HFFc6 (cell line): ENCODE measurements around the gene PER1. TPM values are rescaled to one million over a fixed set of nuclear protein-coding genes. Genes with fewer than 3 reads are reported as not detected.
A peak's percentile ranks its signal among the peaks of the same experiment; 100 is the strongest.

Source experiments
- DNase-seq: peaks from one replicate; pipeline ENCODE4 v3.0.0-alpha.2; 2018
- H3K27ac Mint-ChIP-seq: 2 replicates; pipeline ENCODE4 v1.8.0; 2020; ENCODE audit warnings: mild to moderate bottlenecking, mixed read lengths
- H3K27me3 Mint-ChIP-seq: 2 replicates; pipeline ENCODE4 v1.8.0; 2021; ENCODE audit warnings: mild to moderate bottlenecking, moderate library complexity, mixed read lengths; ENCODE audit not compliant: insufficient read depth
- H3K36me3 Mint-ChIP-seq: 2 replicates; pipeline ENCODE4 v1.8.0; 2021; ENCODE audit warnings: low read depth, mixed read lengths
- H3K4me1 Mint-ChIP-seq: 2 replicates; pipeline ENCODE4 v1.8.0; 2020; ENCODE audit warnings: low read depth, mixed read lengths
- H3K4me3 Mint-ChIP-seq: 2 replicates; pipeline ENCODE4 v1.8.0; 2020; ENCODE audit warnings: mild to moderate bottlenecking, moderate library complexity, mixed read lengths
- H3K9me3 Mint-ChIP-seq: 2 replicates; pipeline ENCODE4 v1.8.0; 2020; ENCODE audit warnings: mild to moderate bottlenecking, mixed read lengths
- CTCF ChIP-seq: fragments of 200-600 bp; sonication (generic); IDR thresholded peaks from 2 replicates; pipeline ENCODE4 v1.5.0; 2021; ENCODE audit warnings: antibody characterized with exemption, mild to moderate bottlenecking
- total RNA-seq, 6 experiments: library from RNA; stranded (reverse); fragmentation: NEBNext Ultra II Directional; extraction: Animal tissue kit (Norgen Biotek cat#: 25700); gene quantifications; 2 replicates in 1 of 6; 3 replicates in 5 of 6; pipeline ENCODE4 v1.2.3, GENCODE V29; 2021

The PER1 gene
- total RNA-seq, 6 experiments from 2014 or later = 18.9 to 31.8 (median 26.9) TPM

DNA sequence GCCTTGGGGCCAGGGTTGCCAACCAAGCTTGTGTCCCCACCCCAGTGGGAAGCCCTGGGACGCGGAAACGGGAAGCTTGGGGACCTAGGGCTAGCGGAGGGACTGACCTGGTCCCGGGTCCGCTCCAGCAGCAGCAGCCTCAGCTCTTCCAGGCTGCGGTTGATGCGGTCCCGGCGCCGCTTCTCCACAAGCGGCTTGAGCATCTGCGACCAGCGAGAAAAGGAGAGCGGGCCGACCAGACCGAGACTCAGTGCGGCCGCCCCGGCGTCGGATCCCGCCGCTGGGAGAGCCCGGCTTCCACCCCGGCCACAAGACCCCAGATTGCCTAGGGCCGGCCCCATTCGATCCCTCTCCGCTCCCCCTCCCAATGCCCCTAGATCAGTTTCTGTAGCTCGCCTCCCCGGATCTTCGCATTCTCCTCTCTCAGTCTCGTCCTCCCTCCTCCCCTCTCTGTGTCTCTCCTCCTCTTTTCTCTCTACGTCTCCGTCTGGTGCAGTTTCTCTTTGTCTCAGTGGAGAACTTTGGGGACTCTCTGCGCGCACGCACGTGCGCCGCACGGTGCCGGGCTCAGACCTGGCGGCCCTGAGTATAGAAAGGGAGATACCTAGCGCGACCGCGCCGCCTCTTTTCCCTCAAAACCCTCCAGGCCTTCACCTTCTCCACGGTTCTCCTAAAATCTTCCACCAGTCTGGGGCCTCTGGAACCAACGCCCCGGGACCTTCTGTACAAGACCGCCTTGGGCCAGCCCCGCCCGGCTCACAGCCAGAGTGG is 29.1 kb downstream of the PER1 start:
- no peak for DNase-seq

GRCh38 chr17:8122422-8122923 is 29.7 kb downstream of the PER1 start:
- H3K27ac Mint-ChIP-seq = peak overlapping the region; percentile 71
- H3K4me3 Mint-ChIP-seq = peak overlapping the region; percentile 88
- H3K9me3 Mint-ChIP-seq = peaks cover 7% of the 10 kb centered on the region; the same call in 1 of the 2 replicates
- H3K36me3 Mint-ChIP-seq = no peaks in the 10 kb centered on the region
- peaks cover 16% of the 10 kb centered on the region for H3K27me3 Mint-ChIP-seq
- no peak for DNase-seq
- no peak for TF ChIP-seq CTCF
- H3K4me1 Mint-ChIP-seq = peaks cover 82% of the 10 kb centered on the region

More for the DNA sequence above, 29.1 kb downstream of the PER1 start:
- Mint-ChIP-seq H3K4me3 (peak overlapping the region; percentile 88), H3K36me3 (no peaks in the 10 kb centered on the region), H3K4me1 (peaks cover 76% of the 10 kb centered on the region), H3K9me3 (peaks cover 7% of the 10 kb centered on the region; the same call in 1 of the 2 replicates), H3K27ac (peak overlapping the region; percentile 71), H3K27me3 (peaks cover 16% of the 10 kb centered on the region)
- no peak for TF ChIP-seq CTCF

DNA sequence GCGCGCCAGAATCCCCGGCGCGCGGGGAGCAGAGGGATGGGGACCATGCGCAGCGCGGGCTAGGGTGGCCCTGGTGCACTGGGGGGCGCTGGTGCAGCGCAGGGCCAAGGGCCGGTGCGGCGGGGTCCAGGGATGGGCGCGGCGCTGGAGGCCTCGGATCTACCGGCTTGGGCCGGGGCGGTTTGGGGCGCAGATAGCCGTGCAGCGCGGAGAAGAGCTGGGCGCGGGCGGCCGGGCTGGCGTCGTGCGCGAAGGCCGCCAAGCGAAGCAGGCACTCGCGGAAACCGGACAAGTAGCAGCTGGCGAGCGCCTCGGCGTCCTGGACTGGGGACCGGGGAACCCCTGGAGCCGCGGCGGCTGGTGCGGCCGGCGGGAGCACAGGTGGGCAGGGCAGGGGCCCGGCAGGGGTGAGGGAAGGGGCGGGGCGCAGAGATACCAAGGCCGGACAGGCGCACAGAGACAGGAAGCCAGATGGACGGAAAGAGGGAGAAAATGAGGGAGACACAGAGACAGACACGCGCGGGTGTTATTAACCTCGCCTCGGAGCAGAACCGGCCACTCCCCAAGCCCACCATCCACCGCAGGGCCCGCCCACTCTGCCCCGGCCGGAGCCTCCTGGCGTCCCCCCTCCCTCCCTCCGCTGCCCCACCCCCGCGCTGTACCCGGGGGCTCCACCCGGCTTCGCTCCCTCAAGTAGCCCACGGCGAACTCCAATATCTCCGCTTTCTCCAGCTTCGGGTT is 30.4 kb downstream of the PER1 start:
- H3K27me3 Mint-ChIP-seq = peaks cover 16% of the 10 kb centered on the region
- DNase-seq = peak; percentile 54
- H3K36me3 Mint-ChIP-seq = no peaks in the 10 kb centered on the region
- peak; percentile 81 for TF ChIP-seq CTCF
- H3K9me3 Mint-ChIP-seq = peaks cover 7% of the 10 kb centered on the region; the same call in 1 of the 2 replicates
- peak overlapping the region; percentile 52; the same call in 1 of the 2 replicates for H3K27ac Mint-ChIP-seq
- H3K4me1 Mint-ChIP-seq = peaks cover 76% of the 10 kb centered on the region
- peak overlapping the region; percentile 88 for H3K4me3 Mint-ChIP-seq

DNA sequence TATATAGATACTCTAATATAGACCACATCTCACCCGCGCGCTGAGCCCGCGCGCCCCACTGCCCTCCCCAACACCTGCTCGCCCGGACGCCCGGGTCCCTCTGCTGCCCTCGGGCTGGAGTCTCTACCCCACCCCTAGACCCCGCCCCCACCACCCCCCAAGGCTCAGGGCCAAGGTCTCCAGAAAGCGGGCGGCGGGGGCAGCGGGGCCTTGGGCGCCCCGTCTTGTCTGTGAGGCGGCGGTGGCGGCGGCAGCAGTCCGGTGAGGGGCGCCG is 30.9 kb downstream of the PER1 start:
- H3K36me3 Mint-ChIP-seq = no peaks in the 10 kb centered on the region
- H3K4me1 Mint-ChIP-seq = peaks cover 71% of the 10 kb centered on the region
- TF ChIP-seq CTCF = no peak
- H3K27me3 Mint-ChIP-seq = peaks cover 18% of the 10 kb centered on the region
- no peak overlapping the region for H3K27ac Mint-ChIP-seq
- H3K9me3 Mint-ChIP-seq = peaks cover 7% of the 10 kb centered on the region; the same call in 1 of the 2 replicates
- peak overlapping the region; percentile 88 for H3K4me3 Mint-ChIP-seq
- DNase-seq = no peak

DNA sequence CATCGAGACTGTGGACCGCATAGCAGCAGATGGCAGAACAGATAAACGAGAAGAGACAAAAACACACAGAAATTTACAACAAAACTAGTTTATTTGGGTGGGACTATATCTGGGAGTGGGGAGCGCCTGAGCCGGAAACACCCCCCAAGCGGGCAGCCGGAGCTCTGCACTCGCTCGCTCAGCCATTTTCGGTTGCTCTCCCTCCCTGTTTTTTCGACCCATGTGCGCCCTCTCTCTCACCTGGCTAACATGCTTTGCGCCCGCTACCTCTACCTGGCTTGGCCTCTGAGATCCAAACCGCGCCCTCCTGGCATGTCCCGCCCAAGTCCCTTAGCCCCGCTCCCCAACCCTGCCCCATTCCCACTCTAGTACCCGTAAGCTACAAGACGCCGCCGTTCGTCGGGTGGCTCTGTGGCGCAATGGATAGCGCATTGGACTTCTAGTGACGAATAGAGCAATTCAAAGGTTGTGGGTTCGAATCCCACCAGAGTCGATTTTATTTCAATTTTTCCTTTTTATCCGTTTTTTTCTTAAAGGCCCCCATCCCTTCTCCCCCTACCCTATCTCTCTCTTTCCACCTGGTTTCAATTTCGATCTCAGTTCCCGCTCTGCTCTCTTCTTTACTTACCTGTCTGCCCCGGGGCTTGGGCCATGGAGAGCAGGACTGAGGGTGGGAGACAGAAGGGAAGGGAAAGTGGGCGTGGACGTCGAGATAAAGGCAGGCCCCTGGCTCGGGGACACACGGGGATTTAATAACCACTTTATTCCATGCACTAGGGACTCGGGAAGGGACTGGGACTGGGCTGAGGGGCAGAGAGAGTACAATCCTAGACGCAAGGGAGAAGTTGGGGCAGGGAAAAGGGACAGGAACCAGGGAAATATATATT is 31.4 kb downstream of the PER1 start:
- Mint-ChIP-seq H3K4me3 (peak overlapping the region; percentile 88), H3K36me3 (no peaks in the 10 kb centered on the region), H3K27me3 (peaks cover 20% of the 10 kb centered on the region), H3K9me3 (peaks cover 7% of the 10 kb centered on the region; the same call in 1 of the 2 replicates), H3K27ac (peak overlapping the region; percentile 91), H3K4me1 (peaks cover 66% of the 10 kb centered on the region)
- peak; percentile 66 for DNase-seq
- peak; percentile 76 for TF ChIP-seq CTCF
